ENCODE measurements around the gene RAB37. TPM values are rescaled to one million over a fixed set of nuclear protein-coding genes. Genes with fewer than 3 reads are reported as not detected.

Gene RAB37
- total RNA-seq, 4 donors from 2014 or later = 0.87 to 4.4 (median 2.3) TPM

DNA sequence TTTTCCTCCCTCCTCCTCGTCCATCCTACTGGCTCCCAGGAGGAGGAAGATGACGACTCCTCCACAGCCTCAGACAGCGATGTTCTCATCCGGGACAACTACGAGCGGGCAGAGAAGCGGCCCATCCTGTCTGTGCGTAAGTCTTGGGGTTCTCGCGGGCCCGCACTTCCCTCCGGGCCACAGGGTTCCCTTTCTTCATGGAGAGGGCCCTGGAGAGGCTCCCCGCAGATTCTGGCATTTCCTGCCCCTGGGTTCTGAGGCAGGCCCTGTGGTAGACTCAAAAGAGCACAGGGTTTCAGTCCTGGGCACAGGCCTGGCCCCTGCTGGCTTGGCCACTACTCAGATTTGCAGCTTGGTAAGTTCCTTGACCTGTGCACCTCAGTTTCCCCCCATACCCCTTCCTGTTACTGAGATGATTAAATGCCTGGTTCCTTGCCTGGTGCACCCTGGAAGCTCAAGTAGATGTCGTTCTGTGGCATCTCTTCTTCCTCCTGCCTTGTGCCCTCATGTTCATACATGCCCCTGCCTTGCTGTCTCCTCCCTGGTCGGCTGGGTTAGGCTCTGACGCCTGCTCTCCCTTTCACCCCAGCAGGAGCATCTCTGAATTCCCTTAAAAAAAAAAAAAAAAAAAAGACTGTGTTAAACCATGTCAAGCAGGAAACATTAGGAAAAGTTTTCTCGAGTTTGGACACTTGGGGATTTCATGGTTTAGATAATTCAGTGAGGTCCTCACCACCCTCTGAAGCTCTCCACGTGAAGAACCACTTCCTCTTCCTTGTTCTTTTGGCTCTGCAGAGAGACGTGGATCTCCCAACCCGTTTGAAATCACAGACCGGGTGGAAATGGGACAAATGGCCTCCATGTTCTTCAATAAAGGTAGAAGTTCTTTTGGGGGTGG, 53.4 kb downstream of the RAB37 start:
- no peaks in the 10 kb centered on the region for H3K27me3 ChIP-seq
- no peak overlapping the region for H3K4me3 ChIP-seq
- no peak for DNase-seq (ENCODE audit: low spot score in 2 of 2)
- H3K27ac ChIP-seq = no peak overlapping the region
- H3K36me3 ChIP-seq = peaks cover 0 to 75% (median 0%) of the 10 kb centered on the region in 3 donors
- 77 to 80% methylated on average over 21 of the region's 21 CpGs for WGBS, 2 donors
- no peaks in the 10 kb centered on the region for H3K9me3 ChIP-seq
- H3K4me1 ChIP-seq = peaks cover 0 to 8% (median 2%) of the 10 kb centered on the region in 4 donors
- TF ChIP-seq POLR2A (IDR thresholded peaks at IDR 0.05) = no peak
- TF ChIP-seq, protein P1, sequence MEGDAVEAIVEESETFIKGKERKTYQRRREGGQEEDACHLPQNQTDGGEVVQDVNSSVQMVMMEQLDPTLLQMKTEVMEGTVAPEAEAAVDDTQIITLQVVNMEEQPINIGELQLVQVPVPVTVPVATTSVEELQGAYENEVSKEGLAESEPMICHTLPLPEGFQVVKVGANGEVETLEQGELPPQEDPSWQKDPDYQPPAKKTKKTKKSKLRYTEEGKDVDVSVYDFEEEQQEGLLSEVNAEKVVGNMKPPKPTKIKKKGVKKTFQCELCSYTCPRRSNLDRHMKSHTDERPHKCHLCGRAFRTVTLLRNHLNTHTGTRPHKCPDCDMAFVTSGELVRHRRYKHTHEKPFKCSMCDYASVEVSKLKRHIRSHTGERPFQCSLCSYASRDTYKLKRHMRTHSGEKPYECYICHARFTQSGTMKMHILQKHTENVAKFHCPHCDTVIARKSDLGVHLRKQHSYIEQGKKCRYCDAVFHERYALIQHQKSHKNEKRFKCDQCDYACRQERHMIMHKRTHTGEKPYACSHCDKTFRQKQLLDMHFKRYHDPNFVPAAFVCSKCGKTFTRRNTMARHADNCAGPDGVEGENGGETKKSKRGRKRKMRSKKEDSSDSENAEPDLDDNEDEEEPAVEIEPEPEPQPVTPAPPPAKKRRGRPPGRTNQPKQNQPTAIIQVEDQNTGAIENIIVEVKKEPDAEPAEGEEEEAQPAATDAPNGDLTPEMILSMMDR (IDR thresholded peaks at IDR 0.05) = no peak
- TF ChIP-seq EP300 (IDR thresholded peaks at IDR 0.05) = no peak

DNA sequence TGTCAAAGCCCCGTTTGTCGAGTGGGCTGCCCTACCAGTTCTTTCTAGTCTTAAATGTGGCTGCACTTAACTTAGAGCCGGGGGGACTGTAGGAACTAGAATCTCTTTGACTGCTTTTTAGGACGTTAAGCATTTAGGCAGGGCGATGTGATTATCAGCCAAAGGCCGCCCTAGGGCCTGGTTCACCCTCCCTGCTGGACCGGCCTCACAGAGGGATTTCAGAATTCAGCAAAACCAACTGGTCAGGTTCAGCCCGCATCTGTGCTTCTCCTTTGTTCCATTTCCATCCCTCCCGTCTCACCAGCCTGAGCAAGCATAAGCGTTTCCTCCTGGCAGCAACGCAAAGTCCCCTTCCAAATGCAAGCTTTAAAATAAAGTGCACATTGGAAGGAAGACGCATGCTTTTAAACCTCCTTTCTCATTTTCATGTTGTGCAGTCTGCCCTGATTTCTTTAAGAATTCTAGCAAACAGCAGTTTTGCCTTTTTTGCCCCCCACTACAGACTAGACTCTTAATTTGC, 55.6 kb downstream of the RAB37 start:
- no peak overlapping the region for H3K27ac ChIP-seq
- H3K4me3 ChIP-seq = no peak overlapping the region
- peaks cover 0 to 8% (median 2%) of the 10 kb centered on the region in 4 donors for H3K4me1 ChIP-seq
- 86 to 98% methylated on average over 12 of the region's 12 CpGs for WGBS, 2 donors
- H3K36me3 ChIP-seq = peaks cover 0 to 82% (median 0%) of the 10 kb centered on the region in 3 donors
- no peak for DNase-seq (ENCODE audit: low spot score in 2 of 2)
- H3K9me3 ChIP-seq = no peaks in the 10 kb centered on the region
- TF ChIP-seq EP300 (IDR thresholded peaks at IDR 0.05) = no peak
- TF ChIP-seq, protein P1 (IDR thresholded peaks at IDR 0.05) = no peak
- TF ChIP-seq POLR2A (IDR thresholded peaks at IDR 0.05) = no peak
- H3K27me3 ChIP-seq = no peaks in the 10 kb centered on the region

DNA sequence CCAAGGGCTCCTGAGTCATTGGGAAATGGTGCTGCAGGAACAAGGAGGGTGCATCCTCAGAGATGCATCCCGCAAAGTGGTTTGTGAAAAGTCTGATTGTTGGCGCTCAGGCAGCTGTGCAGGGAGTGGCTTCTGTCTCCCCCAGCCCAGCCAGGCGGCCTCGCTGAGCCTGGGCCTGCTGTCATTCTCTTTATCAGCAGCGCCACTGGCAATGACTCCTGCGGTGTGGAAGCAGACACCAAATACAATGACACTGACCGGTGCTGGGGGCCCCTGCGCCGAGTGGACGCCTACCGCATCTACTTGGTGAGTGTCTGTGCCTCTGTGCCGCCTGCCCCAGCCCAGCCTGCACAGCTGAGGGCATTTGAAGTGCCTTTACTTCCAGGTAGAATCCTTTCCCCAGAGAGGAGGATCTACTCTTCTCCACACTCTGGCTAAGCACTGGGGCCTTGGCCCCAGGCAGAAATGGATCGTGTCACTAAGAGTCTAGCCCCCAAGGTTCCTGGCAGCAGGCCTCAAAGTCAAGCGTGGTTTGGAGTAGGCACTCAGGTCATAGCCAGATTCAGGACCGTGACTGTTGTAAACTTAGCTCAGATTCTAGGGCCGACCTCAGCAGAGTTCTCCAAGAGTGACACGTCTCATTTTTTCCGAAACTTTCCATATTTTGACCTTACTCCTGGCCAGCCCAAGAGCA, 58.4 kb downstream of the RAB37 start:
- no peak overlapping the region for H3K27ac ChIP-seq
- H3K27me3 ChIP-seq = no peaks in the 10 kb centered on the region
- H3K9me3 ChIP-seq = no peaks in the 10 kb centered on the region
- peaks cover 0 to 8% (median 2%) of the 10 kb centered on the region in 4 donors for H3K4me1 ChIP-seq
- WGBS, 2 donors = 87 to 89% methylated on average over 11 to 18 of the region's 18 CpGs
- DNase-seq (ENCODE audit: low spot score in 2 of 2) = no peak
- no peak overlapping the region for H3K4me3 ChIP-seq
- TF ChIP-seq POLR2A (IDR thresholded peaks at IDR 0.05) = no peak
- TF ChIP-seq, protein P1 (IDR thresholded peaks at IDR 0.05) = no peak
- TF ChIP-seq EP300 (IDR thresholded peaks at IDR 0.05) = no peak
- H3K36me3 ChIP-seq = peaks cover 0 to 89% (median 0%) of the 10 kb centered on the region in 3 donors

DNA sequence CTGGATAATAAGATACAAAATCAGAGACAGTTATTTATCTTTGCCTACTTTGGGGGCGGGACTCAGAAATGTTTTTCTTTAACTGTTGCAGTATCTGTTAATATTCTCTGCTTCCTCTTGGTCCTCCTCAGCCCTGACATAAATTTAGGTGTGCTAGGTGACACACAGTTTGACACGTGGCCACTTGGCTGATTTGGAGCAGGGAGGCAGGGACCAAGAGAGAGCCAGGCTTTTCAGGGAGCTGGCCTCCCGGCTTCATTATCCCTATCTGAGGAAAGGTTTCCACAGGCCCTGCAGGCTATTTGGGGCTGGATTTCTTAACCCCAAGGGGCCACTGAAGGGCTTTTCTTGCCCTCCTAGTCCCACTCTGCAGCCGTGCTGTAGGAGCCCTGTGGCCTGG, 59.2 kb downstream of the RAB37 start:
- Histone ChIP-seq H3K27ac (no peak overlapping the region), H3K4me3 (no peak overlapping the region), H3K9me3 (no peaks in the 10 kb centered on the region), H3K27me3 (no peaks in the 10 kb centered on the region), H3K36me3 (peaks cover 0 to 89% (median 0%) of the 10 kb centered on the region in 3 donors), H3K4me1 (peaks cover 0 to 5% (median under 1%) of the 10 kb centered on the region in 4 donors)
- DNase-seq (ENCODE audit: low spot score in 2 of 2) = no peak
- TF ChIP-seq EP300 (IDR thresholded peaks at IDR 0.05) (no peak), POLR2A (IDR thresholded peaks at IDR 0.05) (no peak)
- TF ChIP-seq, protein P1 (IDR thresholded peaks at IDR 0.05) = no peak
- WGBS, 2 donors = 73 to 76% methylated on average over 4 of the region's 4 CpGs

Data from tibial nerve (tissue), 4 donors.